GF-D8 (cell line): ENCODE data around the gene LRRC32.
"Not testable (repeated sequence)": the region's sequence is repeated elsewhere in the genome, so short reads cannot be mapped to it uniquely, and the experiment has no call there.

Experiments
- DNase-seq: peaks from one replicate; lab custom pipeline; 2025; lab: John Stamatoyannopoulos, UW

LRRC32 gene

DNA sequence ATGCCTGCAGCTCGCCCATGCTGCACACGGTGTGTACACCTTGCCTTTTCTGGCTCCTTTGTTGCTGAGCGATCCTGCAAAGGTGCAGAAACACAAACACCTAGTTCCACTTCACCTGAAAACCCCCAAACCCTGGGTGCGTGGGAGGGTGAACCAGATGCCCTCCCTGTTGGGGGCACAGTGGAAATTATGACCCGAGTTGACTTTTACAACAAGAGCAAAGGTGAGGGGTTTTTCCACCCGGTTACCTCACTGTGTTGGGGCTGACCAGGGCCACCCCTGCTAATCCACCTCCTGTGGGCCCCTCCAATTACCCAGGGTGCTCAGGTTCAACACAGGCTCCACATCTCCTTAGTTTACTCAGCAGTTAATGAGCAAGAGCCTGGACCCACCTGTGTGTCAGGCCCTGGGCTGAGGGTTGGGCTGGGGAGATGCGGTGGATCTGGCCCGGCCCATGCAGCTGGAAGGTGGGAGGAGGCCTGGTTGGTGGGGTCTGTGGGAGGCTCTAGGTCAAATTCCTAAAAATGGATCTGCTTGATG, 42.1 kb downstream of the LRRC32 start:
- no peak for DNase-seq

DNA sequence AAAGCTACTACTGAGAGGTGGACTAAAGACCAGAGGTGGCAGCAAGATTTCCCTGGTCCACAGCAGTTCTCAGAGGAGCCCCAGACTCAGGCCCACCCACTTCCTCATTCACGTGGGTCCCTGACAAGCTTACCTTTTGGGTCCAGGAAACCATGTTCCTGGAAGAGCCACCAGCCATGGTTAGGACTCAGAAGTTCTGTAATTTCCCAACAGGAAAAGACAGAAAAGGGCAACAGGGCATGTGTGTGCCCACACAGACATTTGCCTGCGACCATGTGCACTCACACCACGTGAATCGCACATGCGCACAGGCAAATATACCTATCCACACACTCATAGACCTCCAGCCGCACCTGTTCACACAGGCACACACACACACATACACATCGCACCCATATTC, 42.9 kb downstream of the LRRC32 start:
- peak; percentile 62 for DNase-seq

DNA sequence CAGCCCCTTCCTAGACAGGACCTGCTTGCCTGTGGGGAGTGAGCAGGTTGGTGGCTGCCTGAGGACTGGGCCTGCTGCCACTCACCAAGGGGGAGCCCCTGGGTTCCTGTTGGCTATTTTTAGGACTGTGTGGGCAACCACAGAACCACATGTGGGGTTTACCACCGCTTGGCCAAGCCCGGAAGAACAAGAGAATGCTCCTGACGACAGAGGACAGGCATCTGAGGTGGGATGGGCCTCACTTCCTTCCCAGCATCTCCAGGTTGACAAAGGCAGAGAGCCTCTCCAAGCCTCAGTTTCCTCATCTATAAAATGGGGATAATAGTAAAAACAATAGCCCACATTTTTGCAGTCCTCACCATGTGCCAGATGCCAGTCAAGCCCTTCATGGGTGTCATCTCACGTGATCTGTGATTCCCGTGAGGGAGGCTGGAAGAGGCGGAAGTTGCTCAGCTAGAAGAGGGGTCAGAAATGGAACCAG, 43.6 kb downstream of the LRRC32 start:
- peak; percentile 95 for DNase-seq

DNA sequence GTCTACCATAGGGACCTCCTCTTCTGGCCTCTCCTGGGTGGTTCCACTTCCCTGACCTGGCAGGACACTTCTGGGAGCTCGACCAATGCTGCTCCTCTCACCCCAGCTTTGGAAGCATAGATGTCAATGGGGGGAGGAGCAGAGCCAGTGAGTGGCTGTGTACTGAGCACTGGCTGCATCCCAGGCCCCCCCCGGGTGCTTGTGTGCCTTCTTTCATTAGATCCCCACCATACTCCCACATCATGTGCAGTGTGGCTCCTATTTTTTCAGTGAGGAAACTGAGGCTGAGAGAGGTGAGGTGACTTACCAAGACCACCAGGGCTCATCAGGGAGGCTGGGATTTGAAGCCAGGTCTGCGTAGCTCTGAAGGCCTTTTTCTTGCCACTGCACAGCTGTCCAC, 44.3 kb downstream of the LRRC32 start:
- DNase-seq: no peak

DNA sequence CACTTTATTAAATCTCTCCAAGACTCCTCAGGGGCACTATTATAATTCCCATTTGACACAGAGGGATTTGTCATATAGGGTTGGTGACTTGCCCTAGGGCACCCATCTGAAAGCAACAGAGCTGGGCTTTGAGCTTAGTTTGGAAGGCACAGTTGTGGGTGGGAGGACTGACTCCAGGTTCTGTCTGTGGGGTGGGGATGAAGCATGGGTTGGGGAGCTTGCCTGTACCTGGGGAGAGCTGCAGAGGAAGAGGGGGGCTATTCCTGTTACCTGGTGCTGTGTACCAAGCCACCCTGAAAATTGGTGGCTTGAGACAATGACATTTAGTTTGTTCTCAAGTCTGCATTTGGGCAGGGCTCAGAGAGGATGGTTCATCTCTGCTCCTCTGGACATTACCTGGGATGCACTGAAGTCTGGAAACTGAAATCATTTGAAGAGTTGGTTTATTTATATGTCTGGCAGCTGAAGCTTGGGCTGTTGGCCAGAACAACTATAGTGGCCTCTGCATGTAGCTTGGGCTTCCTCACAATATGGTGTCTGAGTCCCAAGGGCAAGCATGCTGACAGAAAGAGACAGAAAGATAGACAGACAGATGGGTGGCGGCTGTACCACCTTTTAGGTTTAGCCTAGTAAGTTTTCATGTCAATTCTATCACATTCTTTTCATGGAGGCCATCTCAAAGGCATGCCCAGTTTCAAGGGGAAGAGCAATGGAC, 44.9 kb downstream of the LRRC32 start:
- DNase-seq: no peak

DNA sequence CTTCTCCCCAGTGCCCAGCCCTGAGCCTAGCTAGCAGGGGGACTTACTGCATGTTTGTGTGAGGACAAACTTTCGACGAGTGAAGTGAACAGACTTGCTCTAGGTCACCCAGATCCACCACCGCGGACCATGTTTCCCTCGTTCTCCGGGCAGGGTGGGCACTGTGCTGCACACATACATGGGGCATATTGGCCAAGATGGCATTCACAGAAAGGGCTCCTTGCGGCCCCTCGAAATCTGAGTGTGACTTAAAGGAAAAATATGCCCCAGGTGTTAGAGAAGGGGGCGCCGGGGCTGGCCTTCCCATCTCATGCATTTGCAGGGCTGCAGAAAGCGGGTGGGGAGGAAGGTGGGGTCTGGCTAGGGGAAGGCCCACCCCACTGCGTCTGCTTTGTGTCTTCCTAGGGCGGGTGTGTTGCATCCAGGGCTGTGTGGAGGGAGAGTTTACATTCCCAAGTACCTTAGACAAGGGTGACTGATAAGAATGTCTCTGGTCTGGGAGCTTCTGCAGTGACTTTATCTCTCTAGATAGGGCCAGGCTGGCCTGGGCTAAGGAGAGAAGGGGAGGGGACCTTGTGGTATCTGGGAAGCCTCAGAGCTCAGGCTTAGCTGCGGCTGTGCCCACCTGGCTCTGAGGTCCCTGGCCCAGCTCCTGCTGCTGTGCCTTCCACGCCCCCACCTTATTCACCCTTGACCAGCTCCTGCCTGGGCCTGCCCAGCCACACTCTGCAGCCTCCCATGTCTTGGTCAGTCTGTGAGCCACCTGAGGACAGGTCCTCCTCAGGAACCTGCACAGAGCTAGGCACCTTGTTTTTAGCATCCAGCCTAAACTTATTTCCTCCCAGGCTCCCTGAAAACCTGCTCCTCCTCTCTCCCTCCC, 45.8 kb downstream of the LRRC32 start:
- no peak for DNase-seq

DNA sequence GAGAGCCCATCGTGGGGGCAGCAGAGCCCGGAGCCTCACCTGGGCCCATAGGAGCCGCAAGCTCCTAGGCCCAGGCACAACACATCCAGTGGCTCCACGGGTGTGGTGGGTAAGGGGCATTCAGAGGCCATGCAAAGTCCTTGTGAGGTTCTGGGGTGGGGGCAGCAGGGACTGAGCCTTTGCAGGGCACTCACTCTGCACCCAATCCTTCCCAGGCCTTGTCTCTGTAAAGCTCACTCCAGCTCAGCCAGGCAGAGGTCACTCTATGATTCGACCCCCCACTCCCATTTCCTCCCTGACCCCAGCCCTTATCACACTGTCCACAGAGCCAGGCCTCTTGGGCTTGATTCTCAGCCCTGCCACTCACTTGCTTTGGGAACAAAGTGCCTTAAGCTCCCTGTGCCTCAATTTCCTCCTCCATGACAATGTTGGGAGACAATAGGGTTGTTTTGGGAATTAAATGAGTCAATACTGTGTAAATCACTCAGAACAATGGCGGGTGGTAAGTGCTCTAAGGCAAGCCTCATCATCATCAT, 46.6 kb downstream of the LRRC32 start:
- DNase-seq: no peak

DNA sequence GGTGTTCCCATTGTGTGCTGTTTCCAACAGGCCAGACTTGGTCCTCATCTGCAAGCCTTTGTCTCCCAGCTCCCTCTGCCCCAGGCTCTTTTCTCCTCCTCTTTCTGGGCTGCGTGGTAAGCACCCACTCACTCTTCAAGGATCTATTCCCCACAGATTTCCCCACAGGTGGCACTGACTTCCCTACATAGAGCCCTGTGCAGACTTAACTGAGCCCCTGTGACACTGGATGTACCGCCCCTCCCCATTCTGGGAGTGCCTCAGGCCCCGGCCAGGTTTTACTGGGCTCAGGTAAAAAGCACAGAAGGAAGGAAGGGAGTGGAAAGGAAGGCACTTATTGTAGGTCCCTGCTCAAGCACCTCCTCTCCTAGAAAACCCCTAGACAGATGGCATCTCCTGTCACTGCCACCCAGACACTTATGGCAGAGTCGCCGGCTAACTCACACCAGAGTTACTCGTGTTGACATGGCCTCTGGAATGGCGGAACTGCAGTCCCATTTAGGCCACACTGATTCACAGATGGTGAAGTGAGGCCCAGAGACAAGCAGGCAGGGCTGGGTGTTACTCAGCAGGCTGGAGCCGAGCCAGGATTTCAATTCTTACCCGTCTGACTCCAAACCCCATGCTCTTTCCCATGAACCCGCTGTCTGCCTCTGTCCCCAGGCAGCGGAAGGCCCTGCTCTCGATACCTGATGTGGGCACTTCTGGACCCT, 47.2 kb downstream of the LRRC32 start:
- no peak for DNase-seq

DNA sequence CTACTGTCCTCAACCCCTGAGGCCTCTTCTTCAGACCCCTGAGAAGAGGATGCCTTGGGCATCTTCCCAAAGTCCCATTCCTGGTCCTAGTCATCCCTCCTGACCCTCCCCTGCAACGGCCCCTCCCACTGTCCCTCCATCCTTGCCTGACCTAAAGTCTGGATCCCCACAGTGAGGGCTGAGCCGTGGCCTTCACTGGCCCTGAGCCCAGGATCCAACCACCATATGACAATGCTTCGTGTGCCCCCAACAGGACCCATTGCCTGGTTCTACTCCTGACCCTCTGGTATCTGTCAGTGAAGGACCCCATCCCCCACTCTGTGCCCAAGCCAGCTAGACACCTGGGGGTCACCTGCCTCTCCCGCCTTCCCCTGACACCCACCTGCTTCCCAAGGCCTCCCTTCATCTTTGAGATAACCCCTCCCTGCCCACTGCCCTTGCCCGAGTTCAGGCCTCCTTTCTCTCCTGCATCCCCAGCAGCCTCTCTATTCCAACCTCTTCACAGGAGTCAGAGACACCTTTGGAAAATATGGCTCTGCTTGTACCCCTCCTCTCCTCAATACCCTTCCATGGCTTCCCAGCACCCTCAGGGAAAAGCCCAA, 48.0 kb downstream of the LRRC32 start:
- DNase-seq: no peak

DNA sequence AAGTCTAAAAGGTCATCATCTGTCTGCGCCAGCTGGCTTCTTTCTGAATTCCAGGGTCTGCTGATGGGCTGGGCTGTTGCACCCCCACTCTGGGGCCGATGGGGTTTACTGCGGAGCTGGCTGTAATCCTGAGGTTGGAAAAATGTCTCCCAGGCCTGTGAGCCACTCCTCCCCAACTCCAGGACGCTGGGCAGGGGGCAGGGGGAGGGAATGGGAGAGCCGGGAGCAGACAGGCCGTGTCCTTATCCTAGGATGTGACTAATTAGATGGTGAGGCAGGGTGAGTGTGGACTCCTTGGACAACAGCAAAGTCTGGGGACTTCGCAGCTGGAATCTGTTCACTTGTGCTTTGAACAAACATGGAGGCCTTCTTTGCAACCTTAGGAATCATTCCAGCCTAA, 48.7 kb downstream of the LRRC32 start:
- DNase-seq: no peak

DNA sequence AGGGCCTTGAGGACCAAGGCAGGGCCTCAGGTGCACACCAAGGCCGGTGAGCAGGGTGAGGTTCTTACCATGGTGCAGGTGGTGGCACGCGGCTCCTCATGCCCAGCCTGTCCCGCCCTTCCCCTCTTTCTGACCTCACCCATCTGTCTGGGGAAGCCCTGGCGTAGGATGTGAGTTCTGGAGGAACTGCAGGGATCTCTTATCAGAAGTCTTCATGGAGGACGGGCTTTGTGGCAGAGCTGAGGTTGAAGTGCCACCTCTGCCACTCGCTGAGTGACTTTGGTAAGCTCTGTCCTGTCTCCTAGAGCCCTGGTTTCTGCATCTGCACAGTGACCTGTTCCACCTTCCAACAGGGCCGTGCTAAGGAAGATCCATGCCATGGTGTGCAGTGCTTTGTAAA, 49.1 kb downstream of the LRRC32 start:
- no peak for DNase-seq

DNA sequence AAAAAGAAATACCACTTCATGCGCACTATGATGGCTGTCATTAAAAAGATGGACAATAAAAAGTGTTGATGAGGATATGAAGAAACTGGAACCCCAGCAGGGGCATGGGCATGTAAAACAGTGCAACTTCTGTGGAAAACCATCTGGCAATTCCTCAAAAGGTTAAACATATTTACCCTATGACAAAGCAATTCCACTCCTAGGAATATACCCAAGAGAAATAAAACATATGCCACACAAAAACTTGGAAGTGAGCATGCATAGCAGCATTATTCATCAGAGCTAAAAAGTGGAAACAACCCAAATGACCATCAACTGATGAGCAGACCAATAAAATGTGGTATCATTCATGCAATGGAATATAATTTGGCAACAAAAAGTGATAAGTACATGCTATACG, 50.1 kb downstream of the LRRC32 start:
- no peak for DNase-seq

DNA sequence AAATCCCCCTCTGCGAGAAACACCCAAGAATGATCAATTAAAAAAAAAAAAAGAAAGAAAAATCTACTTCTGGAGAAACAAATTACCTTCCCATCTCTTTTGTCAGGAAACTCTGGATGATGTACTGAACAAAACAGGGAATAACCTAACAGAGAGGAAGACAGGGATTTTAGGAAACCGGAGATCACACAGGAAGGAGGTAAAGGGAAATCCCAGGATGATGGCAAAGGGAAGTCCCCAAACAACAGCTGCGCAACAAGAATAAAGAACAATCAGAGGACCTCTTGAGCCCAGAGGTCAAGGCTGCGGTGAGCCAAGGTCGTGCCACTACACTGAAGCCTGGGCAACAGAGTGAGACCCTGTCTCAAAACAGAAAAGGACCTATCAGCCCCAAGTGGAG, 50.7 kb downstream of the LRRC32 start:
- DNase-seq: not testable (repeated sequence)

DNA sequence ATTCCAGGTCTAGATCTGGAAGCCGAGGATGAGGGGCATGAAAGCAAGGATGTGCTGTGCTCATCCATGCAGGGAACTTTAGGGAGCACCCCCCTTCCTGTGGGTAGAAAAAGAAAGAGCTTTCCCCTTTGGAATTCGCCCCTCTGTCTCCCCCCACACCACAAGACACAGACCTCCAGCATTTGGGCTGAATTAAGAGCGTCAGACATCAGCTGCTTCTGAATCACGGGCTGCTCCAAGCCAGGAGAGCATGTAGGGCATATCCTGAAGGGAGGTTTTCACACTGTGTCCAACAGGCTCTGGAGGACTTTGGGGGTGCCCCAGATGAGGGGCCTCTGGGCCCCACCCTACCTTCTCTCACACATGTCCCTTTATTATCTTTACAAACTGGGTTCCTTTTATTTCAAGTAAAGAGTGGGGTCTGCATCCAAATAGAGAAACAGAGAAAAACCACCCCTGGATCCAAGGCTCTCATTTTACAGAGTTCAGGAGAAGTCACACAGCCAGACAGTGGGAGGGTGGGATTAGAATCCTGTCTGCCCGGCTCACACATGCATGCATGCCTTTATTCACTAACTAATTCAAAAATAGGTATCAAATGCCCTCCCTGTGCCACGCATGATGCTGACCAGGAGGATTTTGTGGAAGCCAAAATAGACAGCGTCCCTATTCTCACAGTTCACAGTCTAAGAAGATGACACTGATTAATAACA, 52.8 kb downstream of the LRRC32 start:
- DNase-seq: no peak

DNA sequence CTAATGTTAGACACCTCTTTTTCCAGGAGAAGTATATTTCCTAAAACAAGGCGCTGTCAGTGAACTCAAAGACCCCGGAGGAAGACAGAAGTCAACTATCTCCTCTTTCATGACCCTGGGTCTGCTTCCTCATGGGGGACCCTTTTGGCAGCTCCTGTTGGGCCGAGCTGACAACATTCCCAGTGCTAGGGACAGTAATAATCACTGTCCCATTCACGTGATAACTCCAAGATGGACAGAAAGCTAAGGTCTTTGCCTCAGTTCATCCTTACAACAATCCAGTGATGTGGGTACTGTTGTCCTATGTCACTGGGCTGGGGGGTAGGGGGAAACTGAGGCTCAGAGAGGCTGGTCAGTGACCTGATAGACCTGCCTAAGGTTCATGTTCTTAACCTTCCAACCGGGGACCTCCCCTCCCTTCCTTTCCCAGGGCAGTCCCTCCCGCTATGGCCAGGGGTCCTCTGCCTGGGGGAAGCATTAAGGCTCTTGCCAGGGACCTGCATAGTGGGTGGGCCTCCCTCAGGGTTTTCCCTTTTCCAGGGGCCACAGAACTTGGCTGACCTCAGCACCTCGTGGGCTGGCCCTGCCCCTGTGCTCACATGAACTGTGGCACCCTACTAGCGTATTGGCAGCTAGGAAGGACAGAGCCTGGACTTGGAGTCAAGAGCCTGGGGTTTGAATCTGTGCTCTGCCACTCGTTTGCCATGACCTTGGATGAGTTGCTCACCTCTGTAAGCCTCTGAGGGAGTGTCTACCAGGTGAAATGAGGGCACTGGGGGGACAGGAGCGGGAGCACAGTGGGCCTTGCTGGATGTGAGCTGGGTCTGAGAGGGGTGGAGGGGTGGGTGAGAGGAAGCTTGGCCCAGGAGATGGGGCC, 53.6 kb downstream of the LRRC32 start:
- DNase-seq: no peak

DNA sequence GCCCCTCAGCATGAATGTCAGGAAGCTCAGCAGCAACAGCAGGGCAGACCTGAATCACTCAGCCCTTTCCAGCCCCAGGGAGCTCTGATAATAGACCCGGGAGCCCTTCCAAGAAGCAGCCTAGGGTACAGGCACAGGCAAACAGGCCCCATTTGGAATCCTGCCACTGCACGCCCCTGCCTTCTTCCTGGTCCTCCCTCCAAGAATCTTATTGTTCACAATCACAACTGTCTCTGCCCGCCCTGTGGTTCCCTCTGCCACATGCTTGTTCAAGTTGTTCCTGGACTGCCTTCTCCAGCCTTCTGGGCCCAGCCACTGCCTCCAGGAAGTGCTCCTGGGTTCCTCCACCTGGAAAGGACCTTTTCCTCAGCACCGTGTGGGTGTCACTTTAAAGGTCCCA, 54.6 kb downstream of the LRRC32 start:
- DNase-seq: no peak

DNA sequence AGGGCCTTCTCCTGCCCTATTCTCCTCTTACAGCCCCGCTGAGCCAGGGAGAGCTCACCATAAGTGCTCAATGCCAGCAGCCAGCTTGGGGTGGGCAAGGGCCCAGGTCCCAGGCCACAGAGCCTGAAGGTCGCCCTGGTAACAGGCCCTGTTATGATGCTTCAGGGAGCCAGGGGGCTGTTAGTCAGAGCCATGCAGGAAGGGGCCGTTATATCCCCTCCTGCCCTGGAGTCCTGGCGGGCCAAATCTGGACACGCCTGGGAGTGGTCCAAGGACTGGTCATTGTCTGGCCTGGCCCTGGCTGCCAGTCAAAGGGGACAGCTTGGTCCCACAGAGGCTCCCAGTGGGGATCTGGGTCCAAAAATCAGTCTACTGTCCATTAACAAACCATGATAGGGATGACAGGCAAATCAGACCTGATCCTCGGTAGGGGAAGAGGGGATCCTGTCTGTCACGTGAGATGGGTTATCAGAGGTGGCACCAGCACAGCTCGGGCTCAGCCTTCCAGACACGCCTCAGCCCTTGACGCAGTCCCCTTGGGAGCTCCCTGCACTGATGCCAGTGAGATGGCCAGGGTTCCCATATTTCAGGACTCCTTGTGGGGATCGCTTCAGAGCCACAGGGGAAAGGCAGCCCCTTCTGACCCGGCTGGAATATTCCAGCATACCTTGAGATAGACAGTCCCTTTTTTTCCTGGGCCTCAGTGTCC, 55.9 kb downstream of the LRRC32 start:
- no peak for DNase-seq

DNA sequence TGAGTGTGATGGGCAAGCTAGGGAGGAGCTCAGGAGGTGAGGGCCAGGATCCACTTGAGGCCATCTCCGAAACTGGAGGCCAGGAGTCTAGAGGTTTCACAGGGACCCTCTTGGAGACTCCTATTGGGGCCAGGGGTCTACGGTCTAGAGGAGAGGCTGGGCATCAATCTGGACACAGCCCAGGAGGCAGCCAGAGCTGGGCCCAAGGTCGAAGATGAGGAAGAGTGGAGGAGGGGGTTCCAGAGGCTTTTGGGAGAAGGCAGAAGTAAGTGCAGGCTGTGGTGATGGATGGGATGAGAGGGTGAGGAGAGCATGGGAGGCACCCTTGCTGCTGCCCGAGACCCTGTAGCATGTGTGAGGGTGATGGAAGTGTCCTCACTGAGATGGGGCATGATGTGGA, 56.6 kb downstream of the LRRC32 start:
- no peak for DNase-seq

DNA sequence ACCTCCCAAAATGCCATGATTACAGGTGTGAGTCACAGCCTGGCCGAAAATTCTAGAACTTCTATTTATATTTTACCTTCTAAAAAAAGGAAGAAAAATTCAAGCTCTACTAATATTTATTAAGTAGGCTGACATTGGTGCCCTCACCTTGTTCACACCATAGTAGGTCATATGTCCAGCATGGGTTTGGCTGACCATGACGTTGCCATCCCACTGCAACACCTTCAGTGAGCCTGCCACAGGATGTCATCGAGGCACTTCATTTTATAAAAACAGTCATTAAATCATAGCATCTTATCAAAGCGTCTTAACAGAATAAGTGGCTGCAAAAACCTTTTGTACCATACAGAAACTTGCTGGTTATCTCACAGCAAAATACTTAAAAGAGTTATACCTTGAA, 58.3 kb downstream of the LRRC32 start:
- no peak for DNase-seq
